GM18951 (cell line): ENCODE results near the gene SMCO4.

Experiments used
- POLR2A ChIP-seq: IDR thresholded peaks from 4 replicates; pipeline ENCODE4 v1.6.1; 2011; ENCODE audit warnings: mild to moderate bottlenecking; ENCODE audit not compliant: insufficient read length, insufficient read depth; ENCODE audit errors: extremely low read depth
- in situ Hi-C: fragments of 300-500 bp; cut with MboI; formaldehyde crosslinking; loops from one replicate; pipeline ENCODE4 v1.12.0; 2022; ENCODE audit warnings: low sequenced_read_pairs, mixed read lengths, inconsistent platforms; ENCODE audit not compliant: unreplicated experiment

Gene SMCO4

DNA sequence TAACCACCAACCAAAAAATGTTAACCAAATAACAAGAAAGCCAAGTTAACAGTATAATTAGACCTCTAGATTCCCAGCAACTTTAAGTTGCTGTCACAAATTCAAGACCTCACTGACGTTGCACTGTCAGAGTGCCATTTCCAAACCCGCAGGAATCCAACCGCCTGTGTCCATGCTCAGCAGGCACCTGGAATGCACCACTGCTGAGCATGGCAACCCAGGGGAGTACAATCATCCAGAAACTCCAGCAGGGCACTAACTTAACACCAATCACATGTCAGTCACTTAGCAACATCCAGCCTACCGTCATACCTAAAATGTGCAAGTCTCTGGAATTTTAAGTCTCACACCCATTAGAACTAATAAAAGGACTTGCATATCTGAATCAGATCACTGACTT, 48.8 kb downstream of the SMCO4 start:
- in situ Hi-C loops: no loop called here
- TF ChIP-seq POLR2A: no peak

DNA sequence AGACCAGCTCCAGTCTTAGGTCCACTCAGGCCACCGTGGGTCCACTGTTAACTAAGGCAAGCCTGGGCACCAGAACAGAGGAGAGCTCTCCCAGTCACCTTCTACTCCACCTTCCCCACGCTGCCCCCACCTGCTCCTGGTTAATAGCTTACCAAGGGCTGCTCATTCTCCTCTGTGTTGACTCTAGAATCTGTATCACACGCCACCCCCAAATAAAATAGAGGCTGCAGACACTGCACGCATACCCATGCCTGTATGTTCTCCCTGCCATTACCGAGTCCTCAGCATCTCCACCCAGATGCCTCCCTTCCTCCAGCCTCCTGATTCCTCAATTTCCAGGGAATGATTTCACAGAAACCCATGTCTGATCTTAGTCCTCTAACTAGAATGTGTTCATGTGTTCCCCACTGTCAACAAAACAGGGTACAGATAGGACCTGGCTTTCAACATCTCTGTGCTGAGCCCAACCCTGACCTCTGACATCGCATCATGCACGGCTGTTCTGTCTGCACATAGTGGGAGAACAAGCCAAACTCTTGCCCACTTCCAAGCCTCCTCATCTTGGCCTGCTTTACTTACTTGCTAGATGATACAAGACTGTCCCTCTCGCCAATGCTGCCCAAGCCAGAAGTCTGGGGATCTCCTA, 49.8 kb downstream of the SMCO4 start:
- no peak for TF ChIP-seq POLR2A
- in situ Hi-C loops: no loop called here

DNA sequence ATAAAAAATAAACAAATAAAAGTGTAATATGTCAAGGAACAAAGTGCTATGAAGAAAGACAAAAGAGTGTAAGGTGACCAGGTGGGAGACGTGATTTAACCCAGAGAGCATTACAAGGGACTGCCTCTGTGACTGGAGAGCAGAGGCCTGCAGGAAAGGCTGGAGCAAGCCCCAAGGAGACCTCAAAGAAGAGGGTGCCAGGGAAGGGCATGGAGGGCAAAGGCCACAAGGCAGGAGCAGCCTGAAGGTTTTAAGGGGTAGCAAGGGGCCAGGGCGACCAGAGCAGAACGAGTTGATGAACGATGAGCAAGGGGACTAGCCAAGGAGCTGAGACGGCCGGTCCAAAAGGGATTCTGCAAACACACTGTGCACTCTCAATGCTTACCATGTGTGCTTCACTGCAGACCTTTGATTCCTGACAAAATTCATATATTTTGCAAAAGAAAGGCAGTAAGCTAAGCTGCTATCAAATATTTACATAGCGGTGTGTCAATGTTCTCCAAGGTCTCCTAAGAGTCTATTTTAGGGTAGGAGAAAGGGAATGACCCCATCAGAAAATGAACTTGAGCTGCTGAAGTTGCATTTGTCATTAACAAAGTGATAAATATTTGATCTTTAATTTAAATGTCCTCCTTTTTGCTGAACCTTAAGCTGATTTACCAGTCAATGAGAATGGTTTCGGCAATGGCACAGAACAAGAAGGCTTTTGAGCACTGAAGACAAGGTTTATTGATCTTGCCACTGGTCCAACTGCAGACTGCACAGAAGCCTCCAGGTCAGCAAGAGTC, 50.5 kb downstream of the SMCO4 start:
- no peak for TF ChIP-seq POLR2A
- in situ Hi-C loops: no loop called here

DNA sequence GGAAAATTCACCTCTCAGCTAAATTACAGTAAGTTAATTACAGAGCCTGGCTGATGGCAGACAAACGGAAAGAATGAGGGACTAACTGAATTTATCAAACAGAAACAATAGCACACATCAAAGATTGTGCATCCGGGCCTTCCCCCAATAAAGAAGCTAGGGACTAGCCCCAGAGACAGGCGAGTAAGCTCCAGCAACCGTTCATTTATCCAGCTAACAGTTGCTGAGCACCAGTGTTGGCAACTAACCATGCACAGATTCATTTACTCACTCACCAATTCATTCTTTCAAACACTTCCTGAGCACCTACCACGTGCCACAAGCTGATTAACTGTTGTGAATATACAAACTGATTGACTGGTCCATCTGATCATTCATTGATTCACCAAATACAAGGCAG, 51.2 kb downstream of the SMCO4 start:
- TF ChIP-seq POLR2A: no peak
- in situ Hi-C loops: no loop called here

DNA sequence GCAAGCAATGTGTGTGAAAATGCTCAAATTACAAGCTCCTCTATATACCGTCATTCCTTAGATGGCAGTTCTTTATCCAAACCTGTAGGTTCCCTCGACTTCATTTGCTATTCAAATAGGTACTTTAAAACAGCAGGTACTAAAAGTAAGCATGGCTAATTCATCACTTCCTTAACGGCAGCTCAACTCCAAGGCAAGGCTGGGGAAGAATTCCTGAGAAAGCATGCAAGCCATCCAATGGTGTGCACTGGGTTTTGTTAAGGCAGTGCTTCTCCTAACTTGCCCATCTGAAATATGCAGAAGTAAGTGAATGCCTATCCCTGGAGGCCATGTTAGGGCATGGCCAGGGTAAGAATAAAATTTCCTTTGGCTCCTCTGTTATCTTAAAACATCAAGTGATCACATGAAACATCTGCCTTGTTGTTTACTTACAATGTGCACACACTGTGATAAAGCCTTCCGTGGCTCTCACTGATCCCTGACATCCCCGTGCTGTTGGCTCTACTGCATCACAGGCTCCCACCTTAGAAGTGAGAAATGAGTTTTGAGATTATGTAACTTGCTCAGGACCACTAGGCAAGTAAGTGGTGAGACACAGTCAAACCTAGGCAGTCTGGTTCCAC, 52.1 kb downstream of the SMCO4 start:
- in situ Hi-C loops: no loop called here
- no peak for TF ChIP-seq POLR2A

DNA sequence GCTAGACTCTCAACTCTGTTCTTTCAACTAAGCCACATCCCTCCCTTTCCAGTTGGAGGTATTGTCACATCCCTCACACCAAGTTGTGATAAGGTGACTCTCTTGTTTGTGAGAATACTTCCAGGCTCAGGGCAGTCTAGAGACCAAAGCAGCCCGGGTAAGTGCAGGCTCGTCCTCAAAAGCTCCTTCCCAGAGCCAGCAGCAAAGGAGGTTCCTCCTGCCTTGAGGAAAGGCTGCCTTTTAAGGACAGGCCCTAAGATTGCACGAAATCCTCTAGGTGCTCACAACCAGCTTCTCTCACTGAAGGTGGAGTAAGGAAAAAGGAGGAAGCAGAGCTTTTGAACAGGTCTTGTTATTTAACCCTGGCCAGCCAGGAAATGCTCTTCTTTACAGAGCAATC, 53.4 kb downstream of the SMCO4 start:
- in situ Hi-C loops: no loop called here
- TF ChIP-seq POLR2A: no peak

DNA sequence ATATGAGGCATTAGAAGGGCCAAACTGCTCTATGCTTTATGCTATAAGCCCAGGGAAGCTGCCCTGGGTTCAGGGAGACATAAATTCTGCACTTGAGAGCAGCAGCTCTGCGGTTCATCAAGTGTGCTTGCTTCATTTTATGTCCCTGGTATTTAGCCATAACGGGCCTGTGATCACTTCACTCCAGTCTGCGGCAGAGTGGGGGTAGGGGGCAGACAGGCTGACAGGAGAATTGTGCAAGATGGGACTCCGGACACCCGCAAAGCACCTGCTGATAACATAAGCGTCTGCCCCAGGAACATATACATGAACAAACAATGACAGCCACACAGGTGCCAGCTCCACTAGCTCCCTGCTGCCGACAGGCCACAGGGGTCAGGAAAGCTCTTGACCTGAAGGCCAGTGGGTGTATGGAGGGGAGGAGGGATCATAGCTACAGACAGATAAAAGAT, 56.1 kb downstream of the SMCO4 start:
- TF ChIP-seq POLR2A: no peak
- in situ Hi-C loops: no loop called here

DNA sequence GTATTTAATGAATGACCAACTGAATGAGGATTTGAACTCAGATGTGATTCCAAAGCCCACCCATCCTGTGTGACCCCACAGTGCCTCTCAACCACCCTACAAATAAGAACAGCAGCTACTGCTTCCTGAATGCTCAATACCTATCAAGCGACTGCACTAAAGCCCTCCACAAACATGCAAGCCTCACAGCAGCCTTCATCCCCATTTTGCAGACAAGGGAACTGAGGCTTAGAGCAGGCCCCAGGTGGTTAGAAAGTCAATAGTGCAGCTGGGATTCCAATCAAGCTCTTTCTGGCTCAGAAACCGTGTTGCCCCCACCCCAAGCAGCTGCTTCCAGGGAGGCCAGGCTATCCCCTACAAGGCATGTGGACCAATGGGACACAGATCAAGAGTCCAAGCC, 57.2 kb downstream of the SMCO4 start:
- in situ Hi-C loops: no loop called here

DNA sequence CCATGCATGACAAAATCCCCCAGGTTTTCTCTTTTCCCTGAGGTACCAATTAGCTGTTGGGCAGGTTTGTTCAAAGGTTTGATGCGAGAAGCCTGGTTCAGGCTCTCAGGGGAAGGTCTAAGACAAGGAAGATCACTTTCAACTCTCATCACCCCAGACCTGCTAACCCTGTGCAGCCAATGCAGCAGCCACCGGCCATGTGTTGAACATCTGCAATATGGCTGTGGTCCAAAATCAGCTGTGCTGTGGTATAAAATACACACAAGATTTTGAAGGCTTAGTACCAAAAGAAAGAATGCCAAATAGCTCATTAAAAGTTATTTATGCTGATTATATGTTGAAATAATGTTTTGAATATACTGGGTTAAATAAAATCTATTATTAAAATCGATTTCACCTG, 58.5 kb downstream of the SMCO4 start:
- in situ Hi-C loops: no loop called here
- TF ChIP-seq POLR2A: no peak

More for the DNA sequence above, 57.2 kb downstream of the SMCO4 start:
- no peak for TF ChIP-seq POLR2A

DNA sequence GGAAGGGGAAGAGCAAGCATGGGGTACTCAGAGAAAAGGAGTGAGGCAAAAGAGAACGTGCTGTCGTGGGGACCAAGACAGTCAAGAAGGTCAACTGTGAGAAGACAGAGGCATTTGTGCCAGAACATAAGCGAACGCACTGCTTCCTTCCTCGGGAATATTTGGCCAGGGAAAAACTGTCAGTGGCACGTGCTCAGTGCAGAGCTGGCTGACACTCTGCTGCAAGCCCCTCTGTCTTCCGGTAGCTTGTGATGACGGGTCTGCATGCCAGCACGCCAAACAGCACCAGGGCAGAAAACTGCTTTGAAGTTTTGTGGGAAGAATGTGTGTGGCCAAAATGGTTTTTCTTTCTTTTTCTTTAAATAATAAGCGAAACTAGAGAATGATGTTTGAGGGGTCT, 60.6 kb downstream of the SMCO4 start:
- in situ Hi-C loops: no loop called here
- TF ChIP-seq POLR2A: no peak

DNA sequence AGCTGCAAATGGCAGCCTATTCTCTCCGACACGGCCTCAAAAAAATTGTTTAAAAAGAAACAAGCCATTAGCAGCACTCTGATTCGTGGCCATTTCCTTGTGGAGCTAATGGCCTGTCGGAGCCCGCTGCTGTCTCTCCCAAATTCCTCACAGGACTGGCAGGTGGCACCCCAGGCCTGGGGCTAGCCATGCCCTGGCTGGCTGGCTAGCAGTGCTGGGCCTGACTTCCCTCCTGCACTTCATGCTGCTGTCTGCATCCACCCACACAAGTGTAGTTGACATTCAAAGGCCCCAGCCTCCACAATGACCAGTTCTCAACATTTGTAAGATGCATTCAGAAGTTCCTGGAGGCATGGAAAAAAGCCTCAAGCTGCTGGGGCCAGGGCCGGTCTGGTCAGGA, 61.5 kb downstream of the SMCO4 start:
- no peak for TF ChIP-seq POLR2A
- in situ Hi-C loops: no loop called here

DNA sequence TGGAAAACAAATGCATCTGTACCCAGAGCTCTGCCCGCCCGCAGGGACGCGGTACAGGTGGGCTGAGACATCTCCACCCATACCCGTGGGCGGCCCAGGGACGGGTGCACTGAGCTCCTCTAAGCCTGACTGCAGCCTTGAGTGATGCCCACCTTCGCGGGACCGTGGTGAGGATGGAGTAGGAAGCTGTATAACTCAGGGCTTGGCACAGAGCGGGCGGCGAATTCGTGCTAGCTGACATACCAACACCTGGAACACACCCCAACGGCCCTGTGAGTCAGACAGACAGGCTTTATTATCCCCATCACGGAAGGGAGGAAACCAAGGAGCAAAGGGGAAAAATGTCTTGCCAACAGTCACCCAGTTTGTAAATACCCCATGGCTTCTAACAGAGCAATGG, 61.9 kb downstream of the SMCO4 start:
- no peak for TF ChIP-seq POLR2A
- in situ Hi-C loops: no loop called here

DNA sequence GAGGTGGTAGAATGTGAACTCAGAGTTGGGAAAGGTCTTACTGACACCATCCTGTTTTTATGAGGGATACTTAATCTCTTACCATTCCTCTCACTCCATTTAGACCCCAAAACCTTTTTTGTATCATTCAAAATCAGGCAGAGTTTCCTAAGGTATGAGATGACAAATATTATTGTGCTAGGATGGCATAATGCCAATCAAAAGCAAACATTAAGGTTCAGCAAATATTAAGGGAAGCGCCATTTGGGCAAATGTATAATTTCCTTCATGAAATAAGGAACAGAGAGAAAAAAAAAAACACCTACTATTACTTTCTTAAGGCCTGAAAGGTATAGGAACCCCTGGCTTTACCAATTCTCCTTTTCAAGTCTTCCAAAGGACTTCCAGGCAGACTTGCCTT, 62.4 kb downstream of the SMCO4 start:
- in situ Hi-C loops: no loop called here
- no peak for TF ChIP-seq POLR2A

DNA sequence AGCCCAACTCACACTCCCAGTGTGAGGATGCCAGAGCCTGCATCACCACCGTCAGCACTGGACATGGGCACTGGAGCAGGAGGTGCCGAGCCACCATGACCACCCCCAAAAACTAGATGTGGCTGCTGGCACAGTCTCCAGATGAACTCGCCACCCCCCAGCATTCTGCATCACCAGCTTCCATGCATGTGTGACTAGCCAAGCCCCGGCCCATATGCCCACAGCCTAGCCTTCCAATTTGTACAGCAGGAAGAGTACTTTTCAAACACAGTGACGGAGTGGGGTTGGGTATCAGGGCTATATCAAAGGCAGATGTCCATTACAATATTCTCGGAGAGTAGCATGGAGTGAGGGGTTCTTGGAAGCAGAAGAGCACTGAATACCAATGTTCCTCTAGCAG, 62.9 kb downstream of the SMCO4 start:
- TF ChIP-seq POLR2A: no peak
- in situ Hi-C loops: no loop called here

DNA sequence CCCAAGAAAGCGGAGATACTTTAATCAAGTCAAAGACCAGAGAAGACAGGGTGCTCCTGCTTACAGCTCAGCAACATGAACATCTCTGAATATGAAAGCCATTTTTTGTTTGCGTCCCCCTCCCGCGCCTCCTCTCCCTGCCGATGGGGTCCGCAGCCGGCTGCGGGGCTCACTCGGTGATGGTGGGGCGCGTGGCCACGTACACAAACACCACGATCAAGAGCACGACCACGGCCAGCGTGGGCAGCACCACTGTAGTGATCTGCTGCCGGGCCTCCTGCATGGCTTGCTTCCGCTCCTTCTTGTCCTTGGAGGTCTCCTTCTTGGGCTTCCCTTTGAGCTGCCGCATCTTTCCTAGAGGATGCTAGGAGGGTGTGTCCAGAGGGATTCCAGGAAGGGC, 64.3 kb downstream of the SMCO4 start:
- in situ Hi-C loops: no loop called here
- TF ChIP-seq POLR2A: no peak
